Bronchial epithelial cell (primary cell): ENCODE data around the gene TCHH. TPM values are rescaled to one million over a fixed set of nuclear protein-coding genes. Genes with fewer than 3 reads are reported as not detected.

Source experiments
- DNase-seq: peaks from one replicate; pipeline ENCODE4 v3.0.0-alpha.2; 2010; ENCODE audit warnings: low read depth
- FAIRE-seq: peaks from 2 replicates; lab custom pipeline; 2011; peaks lifted over from hg19 to GRCh38; lab: Jason Lieb, UNC
- H3K27me3 ChIP-seq: 2 replicates; pipeline ENCODE4 v1.5.1; 2011; ENCODE audit warnings: low read length; ENCODE audit not compliant: control insufficient read depth, insufficient read depth
- H3K36me3 ChIP-seq: 2 replicates; pipeline ENCODE4 v1.5.1; 2011; ENCODE audit warnings: low read length; ENCODE audit not compliant: control insufficient read depth, insufficient read depth
- H3K4me3 ChIP-seq: 2 replicates; pipeline ENCODE4 v1.5.1; 2011; ENCODE audit warnings: mild to moderate bottlenecking, low read depth, low read length, control low read depth
- total RNA-seq: library from RNA; depleted of rRNA; stranded (reverse); fragments of >200 nt; gene quantifications from 2 replicates; pipeline ENCODE4 v1.2.1, GENCODE V29; 2014
- TF ChIP-seq, protein P1 (sequence below): IDR thresholded peaks from 2 replicates; pipeline ENCODE4 v1.5.1; 2011; ENCODE audit warnings: mild to moderate bottlenecking, moderate library complexity, low read length, control low read depth, inconsistent platforms; ENCODE audit not compliant: insufficient read depth, severe bottlenecking

TCHH gene
- total RNA-seq, 1 donor from 2014 or later: under 0.01 TPM

DNA sequence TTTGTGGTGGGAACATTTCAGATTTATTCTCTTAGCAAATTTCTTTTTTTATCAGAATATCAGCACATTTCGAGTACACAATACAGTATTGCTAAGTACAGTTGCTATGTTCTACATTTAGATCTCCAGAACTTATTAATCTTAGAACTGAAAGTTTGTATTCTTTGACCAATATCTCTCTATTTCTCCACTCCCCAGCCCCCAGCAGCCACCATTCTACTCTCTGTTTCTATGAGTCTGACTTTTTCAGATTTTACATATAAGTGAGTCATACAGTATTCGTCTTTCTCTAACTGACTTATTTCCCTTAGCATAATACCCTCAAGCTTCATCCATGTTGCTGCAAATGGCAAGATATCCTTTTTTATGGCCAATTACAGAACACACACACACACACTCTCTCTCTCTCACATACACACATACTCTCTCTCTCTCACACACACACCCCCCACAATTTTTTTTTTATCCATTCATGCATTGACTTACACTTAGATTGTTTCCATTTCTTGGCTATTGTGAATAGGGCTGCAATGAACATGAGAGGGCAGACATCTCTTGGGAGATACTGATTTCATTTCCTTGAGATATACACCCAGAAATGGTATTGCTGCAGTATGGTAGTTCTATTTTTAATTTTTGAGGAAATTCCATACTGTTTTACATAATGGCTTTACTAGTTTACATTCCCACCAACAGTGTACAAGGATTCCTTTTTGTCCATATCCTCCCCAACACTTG, 28.1 kb upstream of the TCHH start:
- H3K4me3 ChIP-seq: no peak overlapping the region
- H3K27me3 ChIP-seq: no peaks in the 10 kb centered on the region
- FAIRE-seq (no peak), DNase-seq (peak; percentile 55)
- TF ChIP-seq, protein P1, sequence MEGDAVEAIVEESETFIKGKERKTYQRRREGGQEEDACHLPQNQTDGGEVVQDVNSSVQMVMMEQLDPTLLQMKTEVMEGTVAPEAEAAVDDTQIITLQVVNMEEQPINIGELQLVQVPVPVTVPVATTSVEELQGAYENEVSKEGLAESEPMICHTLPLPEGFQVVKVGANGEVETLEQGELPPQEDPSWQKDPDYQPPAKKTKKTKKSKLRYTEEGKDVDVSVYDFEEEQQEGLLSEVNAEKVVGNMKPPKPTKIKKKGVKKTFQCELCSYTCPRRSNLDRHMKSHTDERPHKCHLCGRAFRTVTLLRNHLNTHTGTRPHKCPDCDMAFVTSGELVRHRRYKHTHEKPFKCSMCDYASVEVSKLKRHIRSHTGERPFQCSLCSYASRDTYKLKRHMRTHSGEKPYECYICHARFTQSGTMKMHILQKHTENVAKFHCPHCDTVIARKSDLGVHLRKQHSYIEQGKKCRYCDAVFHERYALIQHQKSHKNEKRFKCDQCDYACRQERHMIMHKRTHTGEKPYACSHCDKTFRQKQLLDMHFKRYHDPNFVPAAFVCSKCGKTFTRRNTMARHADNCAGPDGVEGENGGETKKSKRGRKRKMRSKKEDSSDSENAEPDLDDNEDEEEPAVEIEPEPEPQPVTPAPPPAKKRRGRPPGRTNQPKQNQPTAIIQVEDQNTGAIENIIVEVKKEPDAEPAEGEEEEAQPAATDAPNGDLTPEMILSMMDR: no peak
- no peaks in the 10 kb centered on the region for H3K36me3 ChIP-seq

DNA sequence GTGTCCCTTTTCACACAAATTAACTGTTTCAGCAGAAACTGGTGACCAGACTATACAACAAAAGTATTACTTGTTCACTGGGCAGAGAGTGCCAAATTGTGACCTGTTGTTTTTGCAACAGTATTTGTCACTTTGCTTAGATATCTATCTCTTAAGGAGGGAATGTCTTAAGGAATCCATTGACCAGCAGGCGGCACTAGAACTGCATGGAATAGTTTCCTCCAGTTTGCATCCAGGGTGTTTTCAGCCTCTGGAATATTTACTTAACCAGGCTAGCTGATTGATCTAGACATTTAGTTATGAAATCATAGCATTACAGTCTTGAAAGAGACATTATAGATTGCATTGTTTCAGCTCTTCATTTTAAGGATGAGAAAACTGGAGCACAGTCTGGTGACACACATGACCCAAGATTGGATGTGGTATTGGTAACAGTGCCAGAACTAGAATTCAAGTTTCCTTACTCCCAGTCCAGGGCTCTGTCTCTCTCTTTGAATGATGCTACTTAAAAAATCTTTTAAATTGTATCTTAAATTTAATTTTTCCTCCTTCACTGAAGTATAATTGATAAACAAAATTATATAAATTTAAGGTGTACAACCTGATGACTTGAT, 26.8 kb upstream of the TCHH start:
- TF ChIP-seq, protein P1: peak; percentile 73
- H3K36me3 ChIP-seq: no peaks in the 10 kb centered on the region
- peak; percentile 80 for FAIRE-seq

DNA sequence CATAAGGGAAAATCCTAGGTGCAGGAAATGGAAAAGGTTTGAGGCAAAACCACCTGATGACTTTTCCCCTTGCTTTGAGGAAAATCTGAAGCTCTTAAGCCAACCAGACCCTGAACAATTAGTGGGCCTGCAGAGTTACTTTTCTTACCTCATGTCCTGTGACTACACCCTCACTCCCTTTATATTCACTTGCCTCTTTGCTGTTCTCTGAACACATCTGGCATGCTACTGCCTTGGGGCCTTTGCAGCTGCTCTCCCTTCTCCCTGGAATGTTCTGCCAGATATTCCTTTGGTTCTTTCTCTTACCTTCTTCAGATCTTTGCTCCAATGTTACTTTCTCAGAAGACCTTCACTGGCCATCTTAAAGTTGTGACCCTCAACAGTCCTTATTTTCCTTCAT, 22.0 kb upstream of the TCHH start:
- no peak for FAIRE-seq
- TF ChIP-seq, protein P1: no peak
- Histone ChIP-seq H3K4me3 (no peak overlapping the region), H3K27me3 (peaks cover 1% of the 10 kb centered on the region), H3K36me3 (no peaks in the 10 kb centered on the region)
- DNase-seq: no peak

More for the DNA sequence above, 26.8 kb upstream of the TCHH start:
- Histone ChIP-seq H3K4me3 (no peak overlapping the region), H3K27me3 (no peaks in the 10 kb centered on the region)
- peak; percentile 78 for DNase-seq

DNA sequence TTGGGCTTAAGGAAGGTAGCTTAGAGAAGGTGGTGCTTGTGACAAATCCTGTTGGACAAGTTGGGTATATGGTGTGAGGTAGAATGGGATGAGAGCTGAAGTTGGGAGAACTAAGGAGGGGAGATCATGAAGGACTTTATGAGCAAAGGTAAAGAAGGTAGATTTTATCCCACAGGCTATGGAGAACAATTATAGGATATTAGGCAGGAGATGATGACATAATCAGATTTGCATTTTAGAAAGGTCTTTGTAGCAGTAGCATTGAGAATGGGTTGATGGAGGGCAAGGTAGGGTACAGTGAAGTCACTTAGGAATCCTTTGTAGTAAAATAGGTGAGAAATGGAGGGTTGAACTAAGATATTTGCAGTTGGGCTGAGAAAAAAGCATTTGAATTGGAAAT, 14.9 kb upstream of the TCHH start:
- TF ChIP-seq, protein P1: no peak
- H3K36me3 ChIP-seq: no peaks in the 10 kb centered on the region
- DNase-seq (no peak), FAIRE-seq (no peak)
- no peak overlapping the region for H3K4me3 ChIP-seq
- H3K27me3 ChIP-seq: peaks cover 8% of the 10 kb centered on the region

DNA sequence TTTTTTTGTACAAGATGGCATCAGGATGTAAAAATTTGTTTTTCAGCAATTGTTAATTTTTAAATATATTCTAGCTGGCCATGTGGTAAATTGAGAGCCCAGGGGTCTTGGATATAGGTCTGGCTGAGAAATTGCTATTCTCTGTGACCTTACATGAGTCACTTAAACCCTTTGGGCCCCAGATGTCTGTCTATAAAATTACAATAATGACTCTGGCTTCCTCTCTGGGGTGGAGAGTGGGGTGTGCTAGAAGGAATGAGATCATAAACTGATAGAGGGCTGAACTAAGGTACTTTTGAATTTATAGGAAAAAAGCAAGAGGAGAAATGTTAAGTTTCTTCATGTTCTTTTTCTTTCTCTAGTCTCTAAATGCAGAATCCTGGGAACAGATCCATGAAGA, 12.4 kb upstream of the TCHH start:
- FAIRE-seq (no peak), DNase-seq (no peak)
- Histone ChIP-seq H3K36me3 (no peaks in the 10 kb centered on the region), H3K27me3 (peaks cover 12% of the 10 kb centered on the region), H3K4me3 (no peak overlapping the region)
- TF ChIP-seq, protein P1: no peak
